HG03196 (cell line): Measurements from ENCODE around the gene TSSK3.

Experiments used
- ATAC-seq: cut with Tn5 transposase; IDR thresholded peaks from one replicate; pipeline ENCODE4 v1.9.1; 2021; ENCODE audit not compliant: unreplicated experiment

The TSSK3 gene

DNA sequence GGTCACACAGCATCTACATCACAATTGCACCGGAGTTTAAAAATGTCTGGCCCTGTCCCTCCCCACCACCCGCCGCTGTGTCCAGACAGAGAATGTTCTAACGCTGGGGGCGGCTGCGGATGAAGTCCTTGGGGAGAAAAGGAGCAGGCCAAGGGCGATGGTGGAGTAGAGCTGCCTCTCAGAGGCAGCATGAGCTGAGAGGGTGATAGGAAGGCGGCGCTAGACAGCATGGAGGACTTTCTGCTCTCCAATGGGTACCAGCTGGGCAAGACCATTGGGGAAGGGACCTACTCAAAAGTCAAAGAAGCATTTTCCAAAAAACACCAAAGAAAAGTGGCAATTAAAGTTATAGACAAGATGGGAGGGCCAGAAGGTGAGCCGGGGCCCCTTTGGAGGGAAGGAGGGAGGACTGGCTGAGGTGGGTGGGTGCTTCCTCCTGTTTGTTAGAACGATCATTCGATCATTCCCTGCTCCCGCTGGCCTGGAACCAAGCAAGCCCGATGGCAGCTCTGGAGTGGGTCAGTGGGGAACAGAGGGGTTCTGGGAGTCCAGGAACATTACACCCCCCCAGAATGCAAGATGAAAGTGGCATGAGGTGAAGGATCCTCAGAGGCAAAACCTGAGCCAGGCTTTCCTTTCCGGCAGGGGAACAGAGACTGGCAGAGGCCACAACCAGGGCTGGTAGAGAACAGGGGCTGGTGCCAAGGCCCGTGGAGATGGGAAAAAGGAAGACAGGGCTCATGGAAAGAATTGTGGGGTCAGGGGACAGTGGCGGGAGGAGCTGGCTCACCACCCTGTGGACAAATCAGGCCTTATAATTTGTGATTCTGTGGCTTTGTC, at the start of gene TSSK3, which contains the start of gene FAM229A:
Gene TSSK3, plus strand, starts transcription at position 66 of the 840 bp plus-strand sequence. Its CDS starts 163 bp downstream, at position 229.
Gene FAM229A, minus strand, starts transcription at position 12 of the 840 bp plus-strand sequence. CDS start 394 bp downstream, outside the sequence.
- no peak for ATAC-seq

GRCh38 chr1:32316903-32317277, 45.4 kb upstream of the TSSK3 start:
- ATAC-seq = no peak

DNA sequence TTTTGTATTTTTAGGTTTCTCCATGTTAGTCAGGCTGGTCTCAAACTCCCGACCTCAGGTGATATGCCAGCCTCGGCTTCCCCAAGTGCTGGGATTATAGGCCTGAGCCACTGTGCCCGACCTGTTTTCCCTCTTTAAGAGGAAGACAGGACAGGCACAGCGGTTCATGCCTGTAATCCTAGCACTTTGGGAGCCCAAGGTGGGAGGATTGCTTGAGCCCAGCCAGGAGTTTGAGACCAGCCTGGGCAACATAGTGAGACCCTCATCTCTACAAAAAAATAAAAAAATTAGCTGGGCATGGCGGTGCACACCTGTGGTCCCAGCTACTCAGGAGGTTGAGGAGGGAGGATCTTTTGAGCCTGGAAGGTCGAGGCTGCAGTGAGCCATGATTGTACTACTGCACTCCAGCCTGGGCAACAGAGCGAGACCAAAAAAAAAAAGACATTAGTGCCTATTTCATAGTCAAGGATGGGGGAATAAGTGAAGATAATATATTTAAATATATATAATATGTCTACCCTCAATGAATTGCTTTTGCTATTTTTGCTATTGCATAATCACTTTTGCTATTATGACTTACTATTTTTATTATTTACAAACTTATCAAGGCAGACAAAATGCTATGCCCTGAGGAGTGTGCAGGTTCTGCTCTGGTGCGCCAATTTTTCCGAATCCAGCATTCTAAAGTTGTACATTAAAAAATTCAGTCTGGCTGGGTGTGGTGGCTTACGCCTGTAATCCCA, 44.0 kb upstream of the TSSK3 start:
- ATAC-seq = no peak

GRCh38 chr1:32321712-32322291, 40.5 kb upstream of the TSSK3 start:
- no peak for ATAC-seq

- ATAC-seq = no peak
These were observed 35.1 kb upstream of the TSSK3 start for GRCh38 chr1:32327204-32327603.

DNA sequence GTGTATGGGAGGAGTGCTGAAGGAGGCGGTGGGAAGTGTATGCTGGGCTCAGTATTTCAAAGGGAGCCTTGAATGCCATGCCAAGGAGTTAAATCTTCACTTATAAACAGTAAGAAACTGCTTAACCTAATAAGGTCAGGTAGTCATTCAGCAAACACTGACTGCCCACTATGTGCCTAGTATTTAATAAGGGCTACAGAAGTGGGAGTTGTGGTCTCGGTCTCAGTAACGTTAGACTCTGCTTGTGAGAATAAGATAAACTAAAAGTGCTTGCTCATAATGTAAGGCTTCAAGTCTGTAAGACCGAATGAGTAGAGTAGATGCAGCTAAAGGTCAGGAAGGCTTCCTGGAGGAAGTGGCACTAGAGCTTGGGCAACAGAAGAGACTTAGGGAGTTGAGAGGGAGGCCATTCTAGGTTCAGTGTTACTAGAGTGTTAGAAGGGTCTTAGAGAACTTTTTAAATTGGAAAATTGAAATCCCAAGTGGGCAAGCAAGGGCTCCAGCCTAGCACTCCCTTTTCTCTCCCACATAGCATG, 32.3 kb upstream of the TSSK3 start:
- no peak for ATAC-seq

GRCh38 chr1:32330558-32331151, 31.7 kb upstream of the TSSK3 start:
- no peak for ATAC-seq

DNA sequence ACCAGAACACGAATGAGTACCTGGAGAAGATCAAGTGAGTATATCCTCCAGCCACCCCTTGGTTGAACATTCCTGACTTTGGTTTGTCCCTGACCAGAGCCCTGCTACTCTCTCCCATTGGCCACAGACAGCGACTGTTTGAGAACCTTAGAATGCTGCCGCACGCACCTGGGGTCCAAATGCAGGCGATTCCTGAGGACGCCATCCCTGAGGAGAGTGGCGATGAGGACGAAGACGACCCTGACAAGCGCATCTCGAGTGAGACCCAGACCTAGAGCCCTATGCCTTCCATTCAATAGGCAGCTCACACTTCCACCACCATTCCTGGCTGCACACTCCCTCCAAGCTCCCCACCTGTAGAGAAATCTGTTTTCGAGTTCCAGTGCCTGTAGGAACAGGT, 30.8 kb upstream of the TSSK3 start:
- ATAC-seq = no peak

DNA sequence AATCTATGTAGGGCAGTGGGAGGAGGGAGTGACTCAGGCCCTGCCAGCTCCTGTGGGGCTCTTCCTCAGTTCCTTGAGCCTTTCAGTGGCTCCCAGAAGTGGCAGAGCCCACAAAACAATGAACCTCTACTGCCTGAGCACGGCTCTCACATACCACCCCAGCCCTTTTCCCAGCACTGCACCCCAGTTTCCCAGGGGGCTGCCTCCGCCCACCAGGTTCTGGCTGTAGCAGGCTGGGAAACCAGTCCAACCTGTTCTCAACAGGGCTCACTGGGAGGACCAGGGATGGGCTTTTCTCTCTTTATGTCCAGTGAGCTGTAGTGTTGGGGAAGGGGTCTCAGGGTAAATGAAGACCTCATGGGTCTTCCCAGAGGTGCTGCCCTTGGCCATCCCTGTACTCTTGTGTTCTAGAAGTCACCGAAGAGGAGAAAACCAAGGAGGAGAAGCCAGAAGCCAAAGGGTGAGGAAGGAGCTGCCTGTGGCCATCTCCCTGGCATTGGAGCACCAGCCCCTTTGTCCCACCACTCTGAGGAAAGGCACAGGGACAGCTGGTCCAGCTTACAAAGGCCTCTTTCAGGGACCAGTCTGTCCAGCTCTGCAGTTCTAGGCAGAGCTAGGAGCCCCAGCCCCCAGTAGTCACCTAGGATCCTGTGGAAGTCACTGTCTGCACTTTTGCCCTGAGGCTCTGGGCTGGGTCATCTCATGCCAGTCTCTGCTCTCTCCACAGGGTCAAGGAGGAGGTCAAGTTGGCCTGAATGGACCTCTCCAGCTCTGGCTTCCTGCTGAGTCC, 29.9 kb upstream of the TSSK3 start:
- ATAC-seq = no peak

GRCh38 chr1:32333251-32333963, 28.9 kb upstream of the TSSK3 start:
- ATAC-seq = no peak

GRCh38 chr1:32334274-32334861, 28.0 kb upstream of the TSSK3 start:
- ATAC-seq = no peak

DNA sequence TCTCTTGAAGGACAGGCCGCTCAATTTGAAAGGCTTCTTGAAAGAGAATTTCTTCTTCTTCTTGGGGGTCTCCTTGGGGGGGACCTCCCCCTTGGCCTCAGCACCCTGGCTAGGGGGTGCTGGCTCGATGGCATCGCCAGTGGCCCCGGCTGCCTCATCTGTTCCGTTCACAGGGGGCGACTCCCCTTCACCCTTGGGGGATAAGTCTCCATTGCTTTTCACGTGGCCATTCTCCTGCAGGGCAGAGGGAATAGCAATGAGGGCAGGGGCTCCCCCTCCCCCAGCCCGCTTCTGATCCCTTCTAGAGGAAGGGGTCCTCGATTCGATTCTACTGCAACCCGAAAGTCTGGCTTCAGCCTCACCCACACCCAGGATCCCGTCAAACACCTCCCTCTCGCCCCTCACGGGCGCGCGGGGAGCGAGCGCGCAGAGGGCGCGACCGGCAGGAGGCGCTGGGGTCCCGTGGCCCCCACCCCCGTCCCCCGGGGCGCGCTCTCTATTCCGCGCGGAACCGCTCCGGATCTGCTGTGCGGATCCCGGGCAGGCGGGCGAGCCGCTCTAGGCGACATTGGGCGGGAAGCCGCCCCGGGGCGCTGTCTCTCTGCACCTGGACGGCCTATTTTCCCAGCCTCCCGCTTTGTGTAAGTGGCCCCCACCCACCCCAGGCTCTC, 27.3 kb upstream of the TSSK3 start:
- no peak for ATAC-seq

GRCh38 chr1:32335535-32335789, 26.9 kb upstream of the TSSK3 start:
- no peak for ATAC-seq

DNA sequence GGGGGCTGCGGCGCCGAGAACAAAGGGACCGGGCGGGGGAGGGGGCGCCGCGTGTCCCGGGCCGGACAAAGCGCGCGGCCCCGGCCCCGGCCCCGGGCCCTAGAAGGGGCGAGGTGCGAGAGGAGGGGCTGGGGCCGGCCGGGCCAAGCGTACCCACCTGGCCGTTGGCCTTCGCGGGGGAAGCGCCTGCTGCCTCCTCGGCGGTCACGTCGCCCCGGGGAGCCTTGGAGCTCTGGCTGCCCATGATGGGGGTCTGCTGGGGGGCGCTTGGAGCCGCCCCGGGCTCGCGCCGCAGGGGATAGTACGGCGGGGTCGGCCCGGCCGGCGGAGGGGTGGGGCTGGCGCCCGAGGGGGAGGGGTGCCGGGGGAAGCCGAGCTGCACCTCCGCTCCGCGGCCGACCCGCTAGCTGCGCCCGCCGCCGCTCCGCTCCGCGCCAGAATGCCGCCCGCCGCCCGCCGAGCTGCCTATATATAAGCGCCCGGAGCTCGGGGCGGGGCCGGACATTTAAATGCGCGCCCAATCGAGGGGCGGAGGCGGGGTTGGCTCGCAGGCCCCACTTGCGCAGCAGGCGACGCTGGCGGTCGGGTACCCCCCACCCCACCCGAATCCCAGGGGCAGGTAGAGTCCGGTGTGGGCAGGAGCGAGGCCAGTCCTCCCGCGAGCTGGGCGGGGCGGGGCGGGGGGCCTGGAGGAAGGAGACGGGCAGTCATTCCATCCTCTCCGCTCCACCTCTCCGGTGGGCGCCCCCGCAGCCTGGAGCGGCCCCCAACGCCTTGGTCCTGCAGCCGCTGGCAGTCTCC, 26.3 kb upstream of the TSSK3 start, which contains the start of gene MARCKSL1:
Gene MARCKSL1, minus strand, starts transcription at position 444 of the 801 bp plus-strand sequence. Its CDS starts 200 bp downstream, at position 244.
- ATAC-seq = peak; percentile 35

DNA sequence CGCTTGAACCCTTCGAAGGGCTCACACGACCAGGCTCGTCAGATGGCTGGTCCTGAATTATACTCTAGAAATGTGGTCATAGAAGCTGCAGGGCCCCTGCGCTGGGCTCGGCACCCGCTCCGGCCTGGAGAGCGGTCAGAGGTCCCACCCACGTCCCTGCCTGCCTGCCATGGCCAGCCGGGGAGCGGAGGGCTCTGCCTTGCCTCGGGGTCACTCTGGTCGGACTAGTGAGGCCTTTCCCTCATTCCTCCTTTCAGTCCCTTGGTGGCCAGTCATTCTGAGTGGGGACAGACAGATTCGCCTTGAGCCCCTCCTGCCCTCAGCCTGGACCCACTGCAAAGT, 25.8 kb upstream of the TSSK3 start:
- ATAC-seq = no peak

- ATAC-seq = no peak
These were observed 25.2 kb upstream of the TSSK3 start for GRCh38 chr1:32336963-32337675.

GRCh38 chr1:32337855-32338636, 24.3 kb upstream of the TSSK3 start:
- ATAC-seq = no peak
